ENCODE results near the gene PARVB. TPM values are rescaled to one million over a fixed set of nuclear protein-coding genes. Genes with fewer than 3 reads are reported as not detected.

The PARVB gene
- total RNA-seq, 1 donor from 2014 or later, result 94.6 TPM

DNA sequence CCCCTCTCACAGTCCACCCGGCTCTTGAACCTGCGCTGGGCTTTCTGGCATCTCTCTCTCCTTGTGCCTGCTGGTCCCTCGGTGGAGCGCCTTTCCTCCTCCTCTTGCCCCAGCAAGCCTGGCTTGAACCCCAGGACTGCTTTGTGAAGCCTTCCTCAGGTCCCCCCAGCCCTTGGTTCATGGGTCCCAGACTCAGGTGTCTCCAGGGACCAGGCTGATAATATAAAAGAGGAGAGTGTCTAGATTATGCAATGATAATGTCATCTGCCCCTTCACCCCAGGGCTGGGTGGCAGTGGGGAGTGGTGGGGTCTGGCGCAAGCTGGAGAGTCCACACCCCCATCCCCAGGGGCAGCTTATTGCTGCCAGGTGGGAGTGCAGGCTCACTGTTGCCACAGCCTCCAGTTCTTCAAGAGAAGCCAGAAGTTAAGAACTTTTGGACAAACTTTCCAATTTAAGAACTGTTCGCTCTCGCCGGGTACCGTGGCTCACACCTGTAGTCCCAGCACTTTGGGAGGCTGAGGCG, 120.0 kb downstream of the PARVB start:
- Histone ChIP-seq H3K4me3 (ENCODE audit: low read depth, low read length) (no peak overlapping the region), H3K36me3 (ENCODE audit: control insufficient read depth, insufficient read depth, low read length) (no peaks in the 10 kb centered on the region), H3K27me3 (ENCODE audit: control insufficient read depth, insufficient read depth, low read length) (no peaks in the 10 kb centered on the region)
- DNase-seq (ENCODE audit: low read depth), result no peak
- no peak for TF ChIP-seq CTCF (IDR thresholded peaks at IDR 0.05; ENCODE audit: insufficient read depth, low read length, poor library complexity, severe bottlenecking)

DNA sequence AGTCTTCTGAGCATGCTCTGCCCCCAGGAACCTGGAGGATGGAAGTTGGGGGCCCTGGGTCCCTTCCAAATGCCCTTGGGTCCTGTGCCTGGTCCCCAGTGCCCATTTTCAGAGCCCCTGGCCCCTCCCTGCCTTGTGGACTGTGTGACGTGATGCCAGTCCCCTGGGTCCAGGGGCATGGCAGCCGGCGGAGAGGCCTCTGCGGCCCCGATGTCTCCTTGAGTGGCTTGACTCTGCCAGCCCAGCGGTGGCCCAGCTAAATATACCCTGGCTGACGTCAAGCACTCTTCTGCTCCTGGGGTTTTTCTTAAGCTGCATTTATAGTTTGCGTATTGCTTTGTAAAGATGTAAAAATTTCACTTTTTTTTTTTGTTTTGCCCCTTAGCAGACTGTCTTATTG, 121.4 kb downstream of the PARVB start:
- Histone ChIP-seq H3K36me3 (ENCODE audit: control insufficient read depth, insufficient read depth, low read length) (no peaks in the 10 kb centered on the region), H3K27me3 (ENCODE audit: control insufficient read depth, insufficient read depth, low read length) (no peaks in the 10 kb centered on the region), H3K4me3 (ENCODE audit: low read depth, low read length) (no peak overlapping the region)
- TF ChIP-seq CTCF (IDR thresholded peaks at IDR 0.05; ENCODE audit: insufficient read depth, low read length, poor library complexity, severe bottlenecking), result no peak
- no peak for DNase-seq (ENCODE audit: low read depth)

GRCh38 chr22:44146088-44146861, 122.2 kb downstream of the PARVB start:
- no peaks in the 10 kb centered on the region for H3K36me3 ChIP-seq (ENCODE audit: control insufficient read depth, insufficient read depth, low read length)
- DNase-seq (ENCODE audit: low read depth), result no peak
- no peak for TF ChIP-seq CTCF (IDR thresholded peaks at IDR 0.05; ENCODE audit: insufficient read depth, low read length, poor library complexity, severe bottlenecking)
- H3K4me3 ChIP-seq (ENCODE audit: low read depth, low read length), result no peak overlapping the region
- no peaks in the 10 kb centered on the region for H3K27me3 ChIP-seq (ENCODE audit: control insufficient read depth, insufficient read depth, low read length)

DNA sequence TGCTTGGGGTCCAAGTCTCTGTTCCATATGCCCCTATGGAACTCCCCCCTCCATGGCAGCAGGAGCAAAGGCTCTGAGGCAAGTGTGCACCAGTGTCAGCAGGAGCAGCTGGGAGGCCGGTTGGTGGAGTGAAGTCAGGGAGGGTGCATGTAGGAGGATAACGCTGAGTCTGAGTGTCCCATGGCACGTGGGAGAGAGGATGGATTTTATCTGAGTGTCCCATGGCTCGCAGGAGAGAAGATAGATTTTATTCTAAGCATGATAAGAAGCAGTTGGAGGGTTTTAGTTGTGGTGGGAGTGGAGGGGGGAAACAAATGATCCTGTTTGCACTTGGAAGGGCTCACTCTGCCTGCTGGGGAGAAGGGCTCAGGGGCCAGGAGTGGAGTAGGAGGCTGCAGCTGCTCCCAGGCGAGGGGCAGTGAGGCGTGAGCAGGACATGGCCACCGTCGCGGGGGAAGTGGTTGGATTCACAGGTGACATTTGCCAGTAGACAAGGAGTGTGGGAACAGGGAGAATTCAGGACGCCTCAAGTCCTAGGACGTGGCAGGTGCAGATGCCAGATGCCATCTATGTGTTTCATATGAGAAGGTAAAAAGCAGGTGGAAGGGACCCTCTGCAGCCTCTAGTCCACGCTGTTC, 123.0 kb downstream of the PARVB start:
- Histone ChIP-seq H3K4me3 (ENCODE audit: low read depth, low read length) (no peak overlapping the region), H3K36me3 (ENCODE audit: control insufficient read depth, insufficient read depth, low read length) (no peaks in the 10 kb centered on the region), H3K27me3 (ENCODE audit: control insufficient read depth, insufficient read depth, low read length) (no peaks in the 10 kb centered on the region)
- TF ChIP-seq CTCF (IDR thresholded peaks at IDR 0.05; ENCODE audit: insufficient read depth, low read length, poor library complexity, severe bottlenecking), result no peak
- no peak for DNase-seq (ENCODE audit: low read depth)

- DNase-seq (ENCODE audit: low read depth), result peak; percentile 21
- TF ChIP-seq CTCF (IDR thresholded peaks at IDR 0.05; ENCODE audit: insufficient read depth, low read length, poor library complexity, severe bottlenecking), result no peak
- no peaks in the 10 kb centered on the region for H3K27me3 ChIP-seq (ENCODE audit: control insufficient read depth, insufficient read depth, low read length)
- no peaks in the 10 kb centered on the region for H3K36me3 ChIP-seq (ENCODE audit: control insufficient read depth, insufficient read depth, low read length)
- no peak overlapping the region for H3K4me3 ChIP-seq (ENCODE audit: low read depth, low read length)
Observed at GRCh38 chr22:44147821-44148574, 123.9 kb downstream of the PARVB start.
